ENCODE measurements around the gene GSC2. TPM values are rescaled to one million over a fixed set of nuclear protein-coding genes. Genes with fewer than 3 reads are reported as not detected.

Gene GSC2
- total and polyA plus RNA-seq, 9 of the 15 experiments (the other 6 are each of a cell fraction or from before 2014, with no cell fraction given) = not detected

GRCh38 chr22:19178657-19179496 is 28.8 kb upstream of the GSC2 start, which contains the start of gene SLC25A1 (continued):
- TF ChIP-seq GTF2A2 (tag; IDR thresholded peaks at IDR 0.05) (no peak), ZNF224 (CRISPR knock-in tag; IDR thresholded peaks at IDR 0.05) (no peak), KHSRP (IDR thresholded peaks at IDR 0.05) (no peak), FOXK2 (conservative IDR thresholded peaks at IDR 0.05 in 1 of 2, IDR thresholded peaks at IDR 0.05 in 1 of 2; ENCODE audit: low read depth in 2 of 2) (no peak), MTF1 (CRISPR knock-in tag; IDR thresholded peaks at IDR 0.05; ENCODE audit: borderline replicate concordance) (0 out of 2 replicates have a peak, but pooled peaks have one; percentile 14), ZNF609 (CRISPR knock-in tag; IDR thresholded peaks at IDR 0.05; ENCODE audit: borderline replicate concordance) (no peak), STAG1 (CRISPR knock-in tag; IDR thresholded peaks at IDR 0.05; ENCODE audit: borderline replicate concordance) (no peak), ZNF431 (CRISPR knock-in tag; IDR thresholded peaks at IDR 0.05) (no peak), U2AF1 (optimal IDR thresholded peaks at IDR 0.05; ENCODE audit: low read depth, low read length) (no peak), MYNN (IDR thresholded peaks at IDR 0.05) (no peak), MYNN (CRISPR knock-in tag; IDR thresholded peaks at IDR 0.05) (no peak), BCL6 (CRISPR knock-in tag; IDR thresholded peaks at IDR 0.05) (no peak), FOXJ3 (CRISPR knock-in tag; IDR thresholded peaks at IDR 0.05) (no peak), ZNF175 (CRISPR knock-in tag; IDR thresholded peaks at IDR 0.05; ENCODE audit: low read depth) (no peak), ATF1 (CRISPR knock-in tag; IDR thresholded peaks at IDR 0.05) (no peak), ATF1 (tag; IDR thresholded peaks at IDR 0.05) (peak; percentile 80; the same call in 1 of the 2 replicates), POLR2AphosphoS2 (IDR thresholded peaks at IDR 0.05; ENCODE audit: low read length) (no peak), ZNF785 (CRISPR knock-in tag; IDR thresholded peaks at IDR 0.05) (no peak), ZNF217 (CRISPR knock-in tag; IDR thresholded peaks at IDR 0.05) (no peak), ZNF589 (CRISPR knock-in tag; IDR thresholded peaks at IDR 0.05; ENCODE audit: low read depth) (no peak), EGR1 (conservative IDR thresholded peaks at IDR 0.05) (no peak), RBM25 (IDR thresholded peaks at IDR 0.05; ENCODE audit: low read depth, low read length, severe bottlenecking) (no peak), XRCC5 (IDR thresholded peaks at IDR 0.05; ENCODE audit: low read depth, low read length) (no peak), POLR2A (conservative IDR thresholded peaks at IDR 0.05) (no peak)
- TF ChIP-seq, protein P1, sequence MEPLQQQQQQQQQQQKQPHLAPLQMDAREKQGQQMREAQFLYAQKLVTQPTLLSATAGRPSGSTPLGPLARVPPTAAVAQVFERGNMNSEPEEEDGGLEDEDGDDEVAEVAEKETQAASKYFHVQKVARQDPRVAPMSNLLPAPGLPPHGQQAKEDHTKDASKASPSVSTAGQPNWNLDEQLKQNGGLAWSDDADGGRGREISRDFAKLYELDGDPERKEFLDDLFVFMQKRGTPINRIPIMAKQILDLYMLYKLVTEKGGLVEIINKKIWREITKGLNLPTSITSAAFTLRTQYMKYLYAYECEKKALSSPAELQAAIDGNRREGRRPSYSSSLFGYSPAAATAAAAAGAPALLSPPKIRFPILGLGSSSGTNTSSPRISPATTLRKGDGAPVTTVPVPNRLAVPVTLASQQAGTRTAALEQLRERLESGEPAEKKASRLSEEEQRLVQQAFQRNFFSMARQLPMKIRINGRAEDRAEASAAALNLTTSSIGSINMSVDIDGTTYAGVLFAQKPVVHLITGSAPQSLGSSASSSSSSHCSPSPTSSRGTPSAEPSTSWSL (CRISPR knock-in tag; IDR thresholded peaks at IDR 0.05; ENCODE audit: borderline replicate concordance) = peak; percentile 95

Data from K562 (cell line).